Upper lobe of left lung (tissue), 6 donors: Measurements from ENCODE around the gene MAPK8IP1. TPM values are rescaled to one million over a fixed set of nuclear protein-coding genes. Genes with fewer than 3 reads are reported as not detected.

Experiments used
- ATAC-seq, 2 donors: fragments of 200-7000 bp; cut with Tn5 transposase; one replicate each; pipeline ENCODE4 v1.9.1; 2022; ENCODE audit warnings: mild to moderate bottlenecking in 2 of 2, moderate library complexity in 2 of 2; ENCODE audit not compliant: low FRiP score in 2 of 2
- DNase-seq, 2 donors: peaks; one replicate each; pipeline ENCODE4 v3.0.0-alpha.2; 2019 to 2020
- H3K27ac ChIP-seq, 4 donors: fragments of 200-600 bp; sonication (generic); one replicate each; pipeline ENCODE4 v1.5.1; 2016 to 2019
- H3K27me3 ChIP-seq, 4 donors: fragments of 200-600 bp; sonication (generic); one replicate each; pipeline ENCODE4 v1.5.1; 2017 to 2019
- H3K36me3 ChIP-seq, 4 donors: fragments of 200-600 bp; sonication (generic); one replicate each; pipeline ENCODE4 v1.5.1; 2016 to 2019
- H3K4me1 ChIP-seq, 4 donors: fragments of 200-600 bp; sonication (generic); one replicate each; pipeline ENCODE4 v1.5.1; 2018 to 2019
- H3K4me3 ChIP-seq, 4 donors: fragments of 200-600 bp; sonication (generic); one replicate each; pipeline ENCODE4 v1.5.1; 2017 to 2019; ENCODE audit warnings: mild to moderate bottlenecking in 2 of 4, moderate library complexity in 1 of 4
- H3K9me3 ChIP-seq, 4 donors: fragments of 200-600 bp; sonication (generic); one replicate each; pipeline ENCODE4 v1.5.1; 2018 to 2019
- CTCF ChIP-seq, 6 experiments: fragments of 450-650 bp in 4 of 6; fragments of 200-600 bp in 2 of 6; sonication (generic) in 2 of 6; IDR thresholded peaks; one replicate each; pipeline ENCODE4 v1.5.1; 2016 to 2019; ENCODE audit warnings: antibody characterized with exemption in 6 of 6
- EP300 ChIP-seq, 4 donors: sonication (generic); formaldehyde crosslinking; IDR thresholded peaks; one replicate each; pipeline ENCODE4 v1.5.1; 2017; ENCODE audit warnings: antibody characterized with exemption in 4 of 4, control low read depth in 2 of 4
- POLR2A ChIP-seq, 4 donors: fragments of 450-650 bp; IDR thresholded peaks; one replicate each; pipeline ENCODE4 v1.5.1; 2016 to 2017; ENCODE audit warnings: antibody characterized with exemption in 4 of 4, mild to moderate bottlenecking in 2 of 4
- POLR2AphosphoS5 ChIP-seq, 2 donors: sonication (generic); formaldehyde crosslinking; IDR thresholded peaks; one replicate each; pipeline ENCODE4 v1.5.1; 2017; ENCODE audit warnings: antibody characterized with exemption in 2 of 2
- WGBS, 2 donors: methylation state at CpG; one replicate each; pipeline ENCODE4 v1.1.5; 2017 to 2018; 5-methylcytosine and 5-hydroxymethylcytosine counted together
- total RNA-seq, 6 donors: library from RNA; depleted of rRNA in 4 of 6; stranded (reverse); fragments of >200 nt in 4 of 6; gene quantifications; one replicate each; pipeline versions ENCODE4 v1.1.0 to v1.2.1, GENCODE V29; 2016 to 2021
- donor health status: DM: no; HTN: no; CAD: no; lungs with moderate emphysema.
- donor health status: DM: no; HTN: yes; CAD: no; lungs with severe emphysema.

Gene MAPK8IP1
- total RNA-seq, 6 donors from 2014 or later, result 2.1 to 16.0 (median 8.7) TPM

- Histone ChIP-seq H3K27me3 (no peaks in the 10 kb centered on the region), H3K27ac (no peak overlapping the region), H3K4me3 (no peak overlapping the region), H3K9me3 (no peaks in the 10 kb centered on the region), H3K4me1 (peaks cover 0 to under 1% (median 0%) of the 10 kb centered on the region in 4 donors), H3K36me3 (peaks cover 18 to 68% (median 61%) of the 10 kb centered on the region in 4 donors)
- 83 to 96% methylated on average over 7 to 9 of the region's 9 CpGs for WGBS, 2 donors
- ATAC-seq, result no peak
- no peak for DNase-seq
- no peak for TF ChIP-seq CTCF (IDR thresholded peaks at IDR 0.05)
- no peak for TF ChIP-seq POLR2A (IDR thresholded peaks at IDR 0.05)
- no peak for TF ChIP-seq EP300 (IDR thresholded peaks at IDR 0.05)
- no peak for TF ChIP-seq POLR2AphosphoS5 (IDR thresholded peaks at IDR 0.05)
Measured at GRCh38 chr11:45910623-45911022, 25.2 kb downstream of the MAPK8IP1 start.

GRCh38 chr11:45913514-45913913, 28.1 kb downstream of the MAPK8IP1 start:
- no peak for ATAC-seq
- H3K27ac ChIP-seq, result no peak overlapping the region
- H3K4me3 ChIP-seq, result no peak overlapping the region
- H3K27me3 ChIP-seq, result no peaks in the 10 kb centered on the region
- WGBS, 2 donors, result 97% methylated on average over 13 to 18 of the region's 19 CpGs
- no peaks in the 10 kb centered on the region for H3K9me3 ChIP-seq
- peaks cover 12 to 18% (median 16%) of the 10 kb centered on the region in 4 donors for H3K4me1 ChIP-seq
- TF ChIP-seq CTCF (IDR thresholded peaks at IDR 0.05) (no peak), POLR2A (IDR thresholded peaks at IDR 0.05) (no peak), EP300 (IDR thresholded peaks at IDR 0.05) (no peak), POLR2AphosphoS5 (IDR thresholded peaks at IDR 0.05) (no peak)
- peak in 1 of 2 donors; percentile 70 for DNase-seq
- peaks cover 20 to 72% (median 62%) of the 10 kb centered on the region in 4 donors for H3K36me3 ChIP-seq

- no peaks in the 10 kb centered on the region for H3K9me3 ChIP-seq
- no peak overlapping the region for H3K27ac ChIP-seq
- ATAC-seq, result no peak
- no peak overlapping the region for H3K4me3 ChIP-seq
- H3K27me3 ChIP-seq, result no peaks in the 10 kb centered on the region
- peaks cover 20 to 69% (median 60%) of the 10 kb centered on the region in 4 donors for H3K36me3 ChIP-seq
- no peak for DNase-seq
- 82 to 90% methylated on average over 10 to 22 of the region's 22 CpGs for WGBS, 2 donors
- peaks cover 16 to 23% (median 18%) of the 10 kb centered on the region in 4 donors for H3K4me1 ChIP-seq
- TF ChIP-seq CTCF (IDR thresholded peaks at IDR 0.05) (no peak), EP300 (IDR thresholded peaks at IDR 0.05) (no peak), POLR2AphosphoS5 (IDR thresholded peaks at IDR 0.05) (no peak), POLR2A (IDR thresholded peaks at IDR 0.05) (no peak)
Measured at GRCh38 chr11:45913942-45914635, 28.6 kb downstream of the MAPK8IP1 start.

GRCh38 chr11:45915446-45915845, 30.0 kb downstream of the MAPK8IP1 start:
- DNase-seq, result no peak
- 82 to 85% methylated on average over 13 of the region's 13 CpGs for WGBS, 2 donors
- H3K27ac ChIP-seq, result no peak overlapping the region

More at GRCh38 chr11:45915446-45915845, 30.0 kb downstream of the MAPK8IP1 start:
- no peak for ATAC-seq
- Histone ChIP-seq H3K27me3 (no peaks in the 10 kb centered on the region), H3K36me3 (peaks cover 20 to 56% (median 47%) of the 10 kb centered on the region in 4 donors), H3K4me3 (no peak overlapping the region), H3K4me1 (peaks cover 16 to 26% (median 21%) of the 10 kb centered on the region in 4 donors), H3K9me3 (no peaks in the 10 kb centered on the region)
- TF ChIP-seq EP300 (IDR thresholded peaks at IDR 0.05) (no peak), CTCF (IDR thresholded peaks at IDR 0.05) (no peak), POLR2AphosphoS5 (IDR thresholded peaks at IDR 0.05) (no peak), POLR2A (IDR thresholded peaks at IDR 0.05) (no peak)
